Effector CD8-positive, alpha-beta T cell (primary cell): ENCODE results near the gene VAPA.

Source experiments
- DNase-seq: peaks from one replicate; lab custom pipeline; 2025; lab: John Stamatoyannopoulos, UW
- total RNA-seq, 4 experiments: gene quantifications; one replicate each; lab custom pipeline; 2026; lab: John Stamatoyannopoulos, UW

Gene VAPA
- 123 to 200 (median 149) reads per million in 4 experiments for total RNA-seq

GRCh38 chr18:9913526-9914333, at the start of gene VAPA:
VAPA (plus strand) TSS chr18:9914016; CDS start chr18:9914257, 241 bp downstream.
- peak; percentile 88 for DNase-seq

GRCh38 chr18:9865764-9866490, 47.9 kb upstream of the VAPA start:
- no peak for DNase-seq

GRCh38 chr18:9866627-9867026, 47.2 kb upstream of the VAPA start:
- DNase-seq, result no peak

- no peak for DNase-seq
Observed at GRCh38 chr18:9867071-9867594, 46.7 kb upstream of the VAPA start.

- DNase-seq, result no peak
Observed at GRCh38 chr18:9868857-9869714, 44.7 kb upstream of the VAPA start.

GRCh38 chr18:9869715-9870430, 43.9 kb upstream of the VAPA start:
- DNase-seq, result no peak

- DNase-seq, result no peak
Observed at GRCh38 chr18:9870431-9871008, 43.3 kb upstream of the VAPA start.

GRCh38 chr18:9871244-9871746, 42.5 kb upstream of the VAPA start:
- no peak for DNase-seq

- DNase-seq, result no peak
Observed at GRCh38 chr18:9872823-9873222, 41.0 kb upstream of the VAPA start.

GRCh38 chr18:9874728-9875127, 39.1 kb upstream of the VAPA start:
- DNase-seq, result no peak

- no peak for DNase-seq
Observed at GRCh38 chr18:9876212-9876866, 37.5 kb upstream of the VAPA start.

GRCh38 chr18:9876867-9877654, 36.8 kb upstream of the VAPA start:
- no peak for DNase-seq

- DNase-seq, result no peak
Observed at GRCh38 chr18:9877655-9878014, 36.2 kb upstream of the VAPA start.

GRCh38 chr18:9878095-9878494, 35.7 kb upstream of the VAPA start:
- no peak for DNase-seq

- DNase-seq, result no peak
Observed at GRCh38 chr18:9878783-9879242, 35.0 kb upstream of the VAPA start.

- DNase-seq, result no peak
Observed at GRCh38 chr18:9884090-9884489, 29.7 kb upstream of the VAPA start.

- no peak for DNase-seq
Observed at GRCh38 chr18:9884532-9885140, 29.2 kb upstream of the VAPA start.

GRCh38 chr18:9885170-9886004, 28.4 kb upstream of the VAPA start, which contains the start of gene TXNDC2:
TXNDC2 (plus strand) TSS chr18:9885973; CDS start chr18:9886681, 708 bp downstream.
- no peak for DNase-seq
